ENCODE measurements around the gene ECE2. TPM values are rescaled to one million over a fixed set of nuclear protein-coding genes. Genes with fewer than 3 reads are reported as not detected.
A peak's percentile ranks its signal among the peaks of the same experiment; 100 is the strongest.

ECE2 gene
- total RNA-seq, 1 experiment from 2014 or later: 0.15 TPM

DNA sequence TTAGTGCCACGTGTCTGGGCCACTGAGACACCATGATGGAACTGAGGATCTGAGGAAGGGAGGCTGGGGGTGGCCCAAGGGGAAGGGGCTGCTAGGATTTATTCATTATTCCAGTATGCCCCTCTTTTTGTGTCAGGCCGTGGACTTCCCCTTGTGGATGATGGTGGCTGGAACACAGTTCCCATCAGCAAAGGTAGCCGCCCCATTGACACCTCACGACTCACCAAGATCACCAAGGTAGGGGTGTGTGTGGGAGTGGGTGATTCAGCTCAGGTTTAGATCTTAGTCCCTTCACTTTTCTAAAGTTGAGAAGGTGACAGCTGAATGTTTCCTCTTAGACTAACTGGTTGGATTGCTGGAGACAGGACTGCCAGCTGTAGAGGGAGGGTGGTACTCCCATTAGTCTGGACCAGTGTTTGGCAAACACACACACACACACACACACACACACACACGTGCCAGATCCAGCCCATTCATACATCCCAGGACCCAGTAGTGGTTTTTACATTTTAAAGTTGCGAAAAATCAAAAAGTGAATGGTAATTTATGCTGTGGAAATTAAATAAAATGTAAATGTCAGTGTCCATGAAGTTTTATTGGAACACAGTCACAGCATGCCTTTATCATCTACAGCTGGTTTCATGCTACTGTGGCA lies 50.0 kb downstream of the ECE2 start:
- H3K9me2 ChIP-seq (replicated peaks; ENCODE audit: insufficient read depth, low read length): no peaks in the 10 kb centered on the region
- no peak overlapping the region for H3K9ac ChIP-seq (ENCODE audit: low read length)
- H3K79me2 ChIP-seq (ENCODE audit: low read length): peaks cover 40% of the 10 kb centered on the region
- no peak overlapping the region for H3K4me3 ChIP-seq (ENCODE audit: low read length)
- no peaks in the 10 kb centered on the region for H3K27me3 ChIP-seq (ENCODE audit: low read length)
- no peaks in the 10 kb centered on the region for H3K9me3 ChIP-seq (ENCODE audit: low read length)
- no peak overlapping the region for H3K4me2 ChIP-seq (ENCODE audit: low read depth, low read length, poor library complexity, severe bottlenecking)
- DNase-seq: no peak
- no peaks in the 10 kb centered on the region for H3K4me1 ChIP-seq (ENCODE audit: low read length)
- no peak overlapping the region for H2AFZ ChIP-seq (ENCODE audit: low read length)
- peaks cover 83% of the 10 kb centered on the region for H4K20me1 ChIP-seq (ENCODE audit: insufficient read depth, low read depth, low read length)
- H3K36me3 ChIP-seq (ENCODE audit: insufficient read depth, low read length): peaks cover 92% of the 10 kb centered on the region
- H3K27ac ChIP-seq (ENCODE audit: low read length): no peak overlapping the region

DNA sequence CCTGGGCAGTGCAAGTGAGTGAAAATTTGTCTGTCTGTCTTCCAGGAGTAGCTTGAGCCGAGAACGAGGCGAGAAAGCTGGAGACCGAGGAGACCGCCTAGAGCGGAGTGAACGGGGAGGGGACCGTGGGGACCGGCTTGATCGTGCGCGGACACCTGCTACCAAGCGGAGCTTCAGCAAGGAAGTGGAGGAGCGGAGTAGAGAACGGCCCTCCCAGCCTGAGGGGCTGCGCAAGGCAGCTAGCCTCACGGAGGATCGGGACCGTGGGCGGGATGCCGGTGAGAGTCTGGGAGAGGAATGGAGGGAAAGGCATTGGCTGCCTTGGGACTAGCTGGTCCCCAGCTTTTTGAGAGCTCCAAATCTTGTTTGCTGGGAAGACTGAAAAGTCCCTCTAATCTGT lies 51.3 kb downstream of the ECE2 start:
- no peak overlapping the region for H3K27ac ChIP-seq (ENCODE audit: low read length)
- no peak overlapping the region for H3K9ac ChIP-seq (ENCODE audit: low read length)
- H3K4me1 ChIP-seq (ENCODE audit: low read length): no peaks in the 10 kb centered on the region
- peaks cover 27% of the 10 kb centered on the region for H3K79me2 ChIP-seq (ENCODE audit: low read length)
- peaks cover 91% of the 10 kb centered on the region for H3K36me3 ChIP-seq (ENCODE audit: insufficient read depth, low read length)
- DNase-seq: no peak
- no peak overlapping the region for H2AFZ ChIP-seq (ENCODE audit: low read length)
- no peaks in the 10 kb centered on the region for H3K27me3 ChIP-seq (ENCODE audit: low read length)
- no peaks in the 10 kb centered on the region for H3K9me3 ChIP-seq (ENCODE audit: low read length)
- H3K4me2 ChIP-seq (ENCODE audit: low read depth, low read length, poor library complexity, severe bottlenecking): no peak overlapping the region
- peaks cover 78% of the 10 kb centered on the region for H4K20me1 ChIP-seq (ENCODE audit: insufficient read depth, low read depth, low read length)
- no peaks in the 10 kb centered on the region for H3K9me2 ChIP-seq (replicated peaks; ENCODE audit: insufficient read depth, low read length)
- H3K4me3 ChIP-seq (ENCODE audit: low read length): no peak overlapping the region

GRCh38 chr3:184328516-184328915 lies 52.7 kb downstream of the ECE2 start:
- Histone ChIP-seq H3K9me3 (ENCODE audit: low read length) (no peaks in the 10 kb centered on the region), H3K79me2 (ENCODE audit: low read length) (peaks cover 19% of the 10 kb centered on the region), H3K36me3 (ENCODE audit: insufficient read depth, low read length) (peaks cover 87% of the 10 kb centered on the region), H3K9me2 (replicated peaks; ENCODE audit: insufficient read depth, low read length) (no peaks in the 10 kb centered on the region), H3K4me2 (ENCODE audit: low read depth, low read length, poor library complexity, severe bottlenecking) (no peak overlapping the region), H3K27me3 (ENCODE audit: low read length) (no peaks in the 10 kb centered on the region), H3K4me1 (ENCODE audit: low read length) (no peaks in the 10 kb centered on the region; the same call in 1 of the 2 replicates), H4K20me1 (ENCODE audit: insufficient read depth, low read depth, low read length) (peaks cover 78% of the 10 kb centered on the region), H3K9ac (ENCODE audit: low read length) (no peak overlapping the region), H3K4me3 (ENCODE audit: low read length) (no peak overlapping the region), H2AFZ (ENCODE audit: low read length) (no peak overlapping the region), H3K27ac (ENCODE audit: low read length) (no peak overlapping the region)
- no peak for DNase-seq

DNA sequence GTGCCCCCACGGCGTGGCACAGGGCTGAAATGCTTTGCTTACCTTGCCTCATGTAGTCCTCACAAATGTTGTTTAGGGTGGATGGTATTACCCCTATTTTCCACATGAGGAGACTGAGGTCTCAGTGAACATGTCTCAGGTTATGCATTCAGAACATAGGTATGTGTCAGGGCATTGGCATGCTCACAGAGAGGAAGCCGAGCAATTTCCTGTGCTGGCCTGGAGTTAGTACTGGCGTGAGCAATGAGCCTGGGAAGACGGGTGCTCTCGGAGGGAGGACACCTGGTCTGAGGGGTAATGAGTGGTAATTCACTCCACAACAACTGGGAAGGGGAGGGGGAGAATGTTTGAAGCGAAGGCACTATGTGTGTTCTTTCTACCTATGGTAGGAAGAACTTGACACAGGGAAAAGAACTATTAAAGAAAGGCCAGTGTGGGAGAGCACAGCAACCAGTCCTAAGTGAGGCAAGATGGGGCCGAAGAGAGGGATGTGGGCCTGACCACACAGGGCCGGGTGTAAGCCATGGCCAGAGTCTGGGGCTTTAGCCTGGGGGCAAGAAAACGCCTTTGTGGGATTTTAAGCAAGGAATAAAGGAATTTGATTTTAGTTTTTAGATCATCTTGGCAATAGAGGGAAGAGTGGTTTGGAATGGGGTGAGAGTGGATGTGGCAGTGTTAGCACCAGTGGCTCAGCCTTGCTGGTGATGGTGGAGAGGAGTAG lies 56.7 kb downstream of the ECE2 start:
- no peak for DNase-seq
- H3K27ac ChIP-seq (ENCODE audit: low read length): no peak overlapping the region
- H3K9ac ChIP-seq (ENCODE audit: low read length): no peak overlapping the region
- peaks cover 53% of the 10 kb centered on the region for H3K36me3 ChIP-seq (ENCODE audit: insufficient read depth, low read length)
- no peaks in the 10 kb centered on the region for H3K27me3 ChIP-seq (ENCODE audit: low read length)
- H3K9me2 ChIP-seq (replicated peaks; ENCODE audit: insufficient read depth, low read length): no peaks in the 10 kb centered on the region
- no peak overlapping the region for H3K4me3 ChIP-seq (ENCODE audit: low read length)
- peaks cover 23% of the 10 kb centered on the region for H3K4me1 ChIP-seq (ENCODE audit: low read length)
- H4K20me1 ChIP-seq (ENCODE audit: insufficient read depth, low read depth, low read length): peaks cover 60% of the 10 kb centered on the region
- no peak overlapping the region for H2AFZ ChIP-seq (ENCODE audit: low read length)
- H3K9me3 ChIP-seq (ENCODE audit: low read length): no peaks in the 10 kb centered on the region
- H3K79me2 ChIP-seq (ENCODE audit: low read length): peaks cover 14% of the 10 kb centered on the region
- H3K4me2 ChIP-seq (ENCODE audit: low read depth, low read length, poor library complexity, severe bottlenecking): no peak overlapping the region

DNA sequence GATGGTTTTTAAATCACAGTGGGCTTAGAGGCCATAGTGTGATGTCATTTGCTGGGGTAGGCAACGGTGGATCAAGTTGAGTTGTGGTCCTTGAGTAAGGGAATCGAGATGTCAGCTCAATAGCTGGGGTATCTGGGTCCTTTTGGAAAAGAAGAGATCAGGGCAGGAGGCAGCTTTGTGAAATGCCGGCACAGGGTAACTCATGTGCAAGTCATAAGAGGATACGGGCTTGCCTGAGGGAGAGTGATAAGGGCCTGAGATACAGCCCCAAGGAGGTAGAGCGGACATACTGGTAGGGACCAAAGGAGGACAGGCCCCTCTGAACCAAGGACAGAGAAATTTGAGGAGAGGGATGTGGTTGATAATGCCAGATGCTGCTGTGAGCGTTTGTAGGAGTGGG lies 57.4 kb downstream of the ECE2 start:
- Histone ChIP-seq H2AFZ (ENCODE audit: low read length) (no peak overlapping the region), H3K4me3 (ENCODE audit: low read length) (no peak overlapping the region), H3K36me3 (ENCODE audit: insufficient read depth, low read length) (peaks cover 48% of the 10 kb centered on the region), H3K9me2 (replicated peaks; ENCODE audit: insufficient read depth, low read length) (no peaks in the 10 kb centered on the region), H3K4me2 (ENCODE audit: low read depth, low read length, poor library complexity, severe bottlenecking) (no peak overlapping the region), H3K4me1 (ENCODE audit: low read length) (peaks cover 25% of the 10 kb centered on the region), H3K9ac (ENCODE audit: low read length) (no peak overlapping the region), H3K27ac (ENCODE audit: low read length) (no peak overlapping the region), H3K79me2 (ENCODE audit: low read length) (peaks cover 21% of the 10 kb centered on the region), H3K27me3 (ENCODE audit: low read length) (no peaks in the 10 kb centered on the region), H3K9me3 (ENCODE audit: low read length) (no peaks in the 10 kb centered on the region), H4K20me1 (ENCODE audit: insufficient read depth, low read depth, low read length) (peaks cover 54% of the 10 kb centered on the region)
- no peak for DNase-seq

DNA sequence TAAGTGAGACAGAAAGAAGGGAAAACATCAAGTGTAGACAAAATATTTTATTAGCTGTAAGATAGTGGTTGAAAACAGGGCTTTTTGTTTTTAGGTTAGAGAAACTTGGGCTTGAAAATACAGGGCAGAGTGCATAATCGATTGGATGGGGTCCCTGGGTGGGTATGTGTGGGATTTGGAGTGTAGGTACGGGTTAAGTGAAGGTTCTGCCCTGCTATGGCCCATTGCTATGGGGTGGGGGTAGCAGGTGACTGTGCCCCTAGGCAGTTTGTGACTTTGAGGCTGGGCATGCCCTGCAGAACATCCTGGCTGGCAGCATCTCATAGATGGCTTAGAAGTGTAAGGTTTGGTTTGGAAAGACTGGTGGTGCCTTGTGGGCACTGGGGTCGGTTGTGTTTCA lies 57.9 kb downstream of the ECE2 start:
- H3K4me3 ChIP-seq (ENCODE audit: low read length): no peak overlapping the region
- H3K4me2 ChIP-seq (ENCODE audit: low read depth, low read length, poor library complexity, severe bottlenecking): no peak overlapping the region
- peaks cover 25% of the 10 kb centered on the region for H3K4me1 ChIP-seq (ENCODE audit: low read length)
- peaks cover 49% of the 10 kb centered on the region for H4K20me1 ChIP-seq (ENCODE audit: insufficient read depth, low read depth, low read length)
- H3K27ac ChIP-seq (ENCODE audit: low read length): no peak overlapping the region
- DNase-seq: no peak
- H3K27me3 ChIP-seq (ENCODE audit: low read length): no peaks in the 10 kb centered on the region
- H3K79me2 ChIP-seq (ENCODE audit: low read length): peaks cover 26% of the 10 kb centered on the region
- H3K36me3 ChIP-seq (ENCODE audit: insufficient read depth, low read length): peaks cover 43% of the 10 kb centered on the region
- H3K9me2 ChIP-seq (replicated peaks; ENCODE audit: insufficient read depth, low read length): no peaks in the 10 kb centered on the region
- no peaks in the 10 kb centered on the region for H3K9me3 ChIP-seq (ENCODE audit: low read length)
- no peak overlapping the region for H2AFZ ChIP-seq (ENCODE audit: low read length)
- no peak overlapping the region for H3K9ac ChIP-seq (ENCODE audit: low read length)

- Histone ChIP-seq H3K4me3 (ENCODE audit: low read length) (no peak overlapping the region), H2AFZ (ENCODE audit: low read length) (no peak overlapping the region), H4K20me1 (ENCODE audit: insufficient read depth, low read depth, low read length) (peaks cover 40% of the 10 kb centered on the region), H3K4me2 (ENCODE audit: low read depth, low read length, poor library complexity, severe bottlenecking) (no peak overlapping the region), H3K9me3 (ENCODE audit: low read length) (no peaks in the 10 kb centered on the region), H3K9ac (ENCODE audit: low read length) (no peak overlapping the region), H3K27me3 (ENCODE audit: low read length) (no peaks in the 10 kb centered on the region), H3K79me2 (ENCODE audit: low read length) (peaks cover 27% of the 10 kb centered on the region), H3K9me2 (replicated peaks; ENCODE audit: insufficient read depth, low read length) (no peaks in the 10 kb centered on the region), H3K27ac (ENCODE audit: low read length) (peak overlapping the region; percentile 53; the same call in 1 of the 2 replicates), H3K36me3 (ENCODE audit: insufficient read depth, low read length) (peaks cover 34% of the 10 kb centered on the region), H3K4me1 (ENCODE audit: low read length) (peaks cover 25% of the 10 kb centered on the region)
- DNase-seq: peak; percentile 58
Observed at GRCh38 chr3:184334470-184335158, 58.8 kb downstream of the ECE2 start.

DNA sequence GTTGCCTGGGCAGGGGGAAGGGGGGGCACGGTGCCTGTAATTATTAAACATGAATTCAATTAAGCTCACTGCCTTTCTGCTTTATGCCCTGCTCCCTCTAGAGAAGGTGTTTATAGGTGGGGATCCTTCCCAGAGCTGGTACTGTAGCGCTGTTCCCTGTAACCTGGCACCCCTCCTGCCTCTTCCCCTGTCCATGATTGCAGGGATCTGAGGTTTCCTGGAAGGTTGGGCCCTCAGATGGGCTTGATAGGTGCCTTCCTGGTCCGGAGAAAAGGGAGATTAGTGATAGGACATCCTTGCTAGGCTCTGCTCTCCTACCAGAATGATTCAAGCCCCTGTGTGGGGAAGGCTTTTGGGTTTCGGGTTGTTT lies 59.5 kb downstream of the ECE2 start:
- DNase-seq: no peak
- peaks cover 29% of the 10 kb centered on the region; the same call in 1 of the 2 replicates for H3K36me3 ChIP-seq (ENCODE audit: insufficient read depth, low read length)
- peak overlapping the region; percentile 79 for H3K9ac ChIP-seq (ENCODE audit: low read length)
- H3K4me3 ChIP-seq (ENCODE audit: low read length): peak overlapping the region; percentile 77; the same call in 1 of the 2 replicates
- H3K79me2 ChIP-seq (ENCODE audit: low read length): peaks cover 27% of the 10 kb centered on the region
- no peaks in the 10 kb centered on the region for H3K27me3 ChIP-seq (ENCODE audit: low read length)
- H3K4me1 ChIP-seq (ENCODE audit: low read length): peaks cover 25% of the 10 kb centered on the region
- H3K4me2 ChIP-seq (ENCODE audit: low read depth, low read length, poor library complexity, severe bottlenecking): peak overlapping the region; percentile 73
- H2AFZ ChIP-seq (ENCODE audit: low read length): no peak overlapping the region
- no peaks in the 10 kb centered on the region for H3K9me2 ChIP-seq (replicated peaks; ENCODE audit: insufficient read depth, low read length)
- no peaks in the 10 kb centered on the region for H3K9me3 ChIP-seq (ENCODE audit: low read length)
- peaks cover 35% of the 10 kb centered on the region for H4K20me1 ChIP-seq (ENCODE audit: insufficient read depth, low read depth, low read length)
- H3K27ac ChIP-seq (ENCODE audit: low read length): peak overlapping the region; percentile 53
